ENCODE measurements around the gene PLEKHA6.

The PLEKHA6 gene

DNA sequence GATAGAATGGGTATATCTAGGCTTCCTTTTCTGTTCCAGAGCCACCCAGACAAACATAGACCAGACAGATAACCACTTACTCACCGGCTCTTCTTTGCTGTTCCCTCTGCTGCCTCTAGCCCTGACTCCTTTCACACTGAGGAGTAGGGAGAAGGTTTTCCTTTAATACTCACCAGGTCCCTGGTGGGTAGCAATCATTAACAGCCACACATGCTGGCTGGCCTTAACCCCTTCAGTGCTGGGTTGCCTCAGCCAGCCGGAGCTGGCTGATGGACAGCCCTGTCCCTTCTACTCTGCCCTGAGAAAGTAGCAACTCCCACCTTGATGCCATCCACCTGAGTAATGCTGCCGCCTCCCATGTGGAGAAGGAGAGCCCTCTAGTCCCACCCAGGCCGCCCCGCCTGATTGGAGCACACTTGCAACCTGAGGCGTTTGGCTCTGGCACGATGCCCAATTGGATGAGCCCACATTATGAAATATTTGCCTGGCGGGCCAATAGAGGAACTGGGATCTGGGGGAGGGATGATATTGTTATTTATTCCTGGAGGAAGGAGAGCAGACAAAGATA is 71.6 kb downstream of the PLEKHA6 start:
- H3K9ac ChIP-seq (ENCODE audit: low read depth, low read length) = peak overlapping the region; percentile 40; the same call in 1 of the 2 replicates
- no peaks in the 10 kb centered on the region for H3K9me3 ChIP-seq (ENCODE audit: insufficient read depth, low read depth, low read length)
- H3K27ac ChIP-seq (ENCODE audit: low read length) = no peak overlapping the region
- no peaks in the 10 kb centered on the region for H3K27me3 ChIP-seq (ENCODE audit: insufficient read depth, low read length)
- H3K4me1 ChIP-seq (ENCODE audit: insufficient read depth, low read length) = peaks cover 22% of the 10 kb centered on the region; the same call in 1 of the 2 replicates
- peak overlapping the region; percentile 59; the same call in 1 of the 2 replicates for H3K4me3 ChIP-seq (ENCODE audit: low read length)
- H3K36me3 ChIP-seq (ENCODE audit: insufficient read depth, low read depth, low read length) = no peaks in the 10 kb centered on the region

DNA sequence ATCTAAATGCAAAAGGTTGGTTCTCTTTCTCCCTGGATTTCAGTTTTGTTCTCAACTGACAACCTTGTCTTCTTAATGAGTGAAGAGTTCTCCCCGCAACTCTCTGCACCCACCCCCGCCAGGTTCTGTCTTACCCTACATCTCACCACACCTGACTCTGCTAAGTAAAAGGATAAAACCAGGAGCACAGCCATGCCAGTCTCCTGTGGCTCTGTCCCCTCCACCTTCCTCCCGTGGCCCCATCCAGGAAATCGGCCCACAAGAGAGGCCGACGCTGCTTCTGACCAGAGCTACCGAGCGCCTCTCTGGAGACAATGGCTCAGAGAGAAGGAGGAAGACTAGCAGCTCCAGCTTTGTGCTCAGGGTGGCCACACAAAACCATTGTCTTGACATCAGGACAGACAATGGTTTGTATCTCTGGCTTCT is 72.2 kb downstream of the PLEKHA6 start:
- no peaks in the 10 kb centered on the region for H3K9me3 ChIP-seq (ENCODE audit: insufficient read depth, low read depth, low read length)
- no peaks in the 10 kb centered on the region for H3K27me3 ChIP-seq (ENCODE audit: insufficient read depth, low read length)
- H3K4me1 ChIP-seq (ENCODE audit: insufficient read depth, low read length) = peaks cover 22% of the 10 kb centered on the region; the same call in 1 of the 2 replicates
- H3K4me3 ChIP-seq (ENCODE audit: low read length) = peak overlapping the region; percentile 59; the same call in 1 of the 2 replicates
- H3K36me3 ChIP-seq (ENCODE audit: insufficient read depth, low read depth, low read length) = no peaks in the 10 kb centered on the region
- peak overlapping the region; percentile 40; the same call in 1 of the 2 replicates for H3K9ac ChIP-seq (ENCODE audit: low read depth, low read length)
- no peak overlapping the region for H3K27ac ChIP-seq (ENCODE audit: low read length)

DNA sequence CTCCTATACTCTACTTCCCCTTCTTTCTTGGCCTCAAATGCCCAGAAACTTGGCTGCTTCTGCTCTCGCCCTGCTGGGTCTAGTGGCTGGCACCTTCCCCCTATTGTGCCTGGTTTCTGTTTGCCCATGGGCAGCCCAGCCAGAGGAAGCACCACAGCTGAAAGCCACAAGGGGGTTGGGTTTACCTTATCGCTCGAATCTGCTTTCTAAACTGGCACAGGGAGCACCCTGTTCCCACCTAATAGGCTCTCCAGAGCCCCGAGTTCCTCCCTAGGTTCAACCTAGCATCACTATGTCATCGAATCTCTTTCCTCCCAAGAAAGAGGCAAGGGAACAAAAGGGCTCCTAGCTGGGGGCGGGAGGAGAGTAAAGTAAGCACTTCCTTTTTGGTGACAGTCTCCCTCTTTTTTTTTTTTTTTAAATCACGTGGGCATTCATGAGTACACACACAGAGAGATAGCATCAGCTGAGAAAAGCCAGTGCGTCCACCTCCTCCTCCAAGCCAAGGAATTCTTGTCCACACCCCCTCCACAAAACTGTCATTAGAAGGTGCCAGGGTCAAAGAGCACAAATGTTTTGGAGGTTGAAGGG is 72.8 kb downstream of the PLEKHA6 start:
- Histone ChIP-seq H3K9me3 (ENCODE audit: insufficient read depth, low read depth, low read length) (no peaks in the 10 kb centered on the region), H3K27ac (ENCODE audit: low read length) (no peak overlapping the region), H3K9ac (ENCODE audit: low read depth, low read length) (peak overlapping the region; percentile 40; the same call in 1 of the 2 replicates), H3K36me3 (ENCODE audit: insufficient read depth, low read depth, low read length) (no peaks in the 10 kb centered on the region), H3K4me1 (ENCODE audit: insufficient read depth, low read length) (peaks cover 22% of the 10 kb centered on the region; the same call in 1 of the 2 replicates), H3K4me3 (ENCODE audit: low read length) (peak overlapping the region; percentile 59; the same call in 1 of the 2 replicates), H3K27me3 (ENCODE audit: insufficient read depth, low read length) (no peaks in the 10 kb centered on the region)

DNA sequence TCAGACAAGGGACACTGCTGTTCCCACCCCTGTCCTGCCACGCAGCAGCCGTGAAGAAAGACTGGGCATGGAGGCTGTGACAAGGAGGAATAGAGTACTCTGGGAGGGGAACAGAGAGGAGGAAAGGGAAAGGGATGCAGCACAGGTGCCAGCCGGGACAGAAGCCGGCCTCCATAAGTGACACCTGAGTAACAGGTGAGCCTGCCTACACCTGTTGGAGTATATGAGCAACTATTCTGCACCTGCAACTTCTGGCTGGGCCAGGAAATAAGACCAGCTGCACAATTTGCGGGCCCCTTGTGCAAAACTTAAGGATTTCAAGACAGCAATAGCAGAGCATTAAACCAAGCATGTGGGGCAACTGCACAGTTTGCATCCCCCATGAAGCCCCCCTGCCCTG is 73.4 kb downstream of the PLEKHA6 start:
- H3K4me3 ChIP-seq (ENCODE audit: low read length) = no peak overlapping the region
- no peak overlapping the region for H3K27ac ChIP-seq (ENCODE audit: low read length)
- no peaks in the 10 kb centered on the region for H3K9me3 ChIP-seq (ENCODE audit: insufficient read depth, low read depth, low read length)
- no peaks in the 10 kb centered on the region for H3K36me3 ChIP-seq (ENCODE audit: insufficient read depth, low read depth, low read length)
- H3K9ac ChIP-seq (ENCODE audit: low read depth, low read length) = no peak overlapping the region
- peaks cover 22% of the 10 kb centered on the region; the same call in 1 of the 2 replicates for H3K4me1 ChIP-seq (ENCODE audit: insufficient read depth, low read length)
- no peaks in the 10 kb centered on the region for H3K27me3 ChIP-seq (ENCODE audit: insufficient read depth, low read length)

DNA sequence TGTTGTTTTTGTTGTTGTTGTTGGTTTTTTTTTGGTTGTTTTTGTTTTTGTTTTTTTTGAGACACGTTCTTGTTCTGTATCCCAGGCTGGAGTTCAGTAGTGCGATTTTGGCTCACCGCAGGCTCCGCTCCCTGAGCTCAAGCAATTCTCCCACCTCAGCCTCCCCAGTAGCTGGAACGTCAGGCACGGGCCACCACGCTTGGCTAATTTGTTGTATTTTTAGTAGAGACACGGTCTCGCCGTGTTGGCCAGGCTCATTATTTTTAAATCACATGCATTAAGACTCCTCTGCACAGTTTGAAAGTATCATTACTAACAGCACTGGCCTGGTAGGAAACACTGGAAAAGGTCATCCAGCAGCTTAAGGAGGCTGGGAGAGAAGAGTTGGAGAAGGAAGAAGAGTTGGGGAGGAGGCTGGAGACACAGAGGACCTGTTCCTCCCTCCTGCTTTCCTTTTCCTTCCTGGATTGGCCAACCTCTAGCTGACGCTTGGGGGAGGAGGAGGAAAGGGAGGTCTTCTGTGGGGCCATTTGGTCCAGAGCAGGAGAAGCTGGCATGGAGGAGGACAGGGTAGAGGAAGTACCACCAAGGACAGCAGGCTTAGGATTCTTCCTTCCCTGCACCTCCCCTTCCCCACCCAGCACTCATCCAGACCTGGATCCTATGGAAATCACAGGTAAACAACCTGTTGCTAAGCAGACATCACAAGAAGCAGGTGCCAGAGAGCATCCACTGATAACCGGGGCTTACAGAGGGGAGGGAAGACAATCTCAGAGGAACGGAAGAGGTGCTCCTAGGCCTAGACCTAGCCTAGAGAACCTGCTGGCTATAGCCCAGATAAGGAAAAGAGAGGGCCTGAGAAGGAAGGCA is 74.1 kb downstream of the PLEKHA6 start:
- Histone ChIP-seq H3K36me3 (ENCODE audit: insufficient read depth, low read depth, low read length) (no peaks in the 10 kb centered on the region), H3K9ac (ENCODE audit: low read depth, low read length) (no peak overlapping the region), H3K27me3 (ENCODE audit: insufficient read depth, low read length) (no peaks in the 10 kb centered on the region), H3K27ac (ENCODE audit: low read length) (no peak overlapping the region), H3K4me1 (ENCODE audit: insufficient read depth, low read length) (peaks cover 22% of the 10 kb centered on the region; the same call in 1 of the 2 replicates), H3K4me3 (ENCODE audit: low read length) (no peak overlapping the region), H3K9me3 (ENCODE audit: insufficient read depth, low read depth, low read length) (no peaks in the 10 kb centered on the region)

DNA sequence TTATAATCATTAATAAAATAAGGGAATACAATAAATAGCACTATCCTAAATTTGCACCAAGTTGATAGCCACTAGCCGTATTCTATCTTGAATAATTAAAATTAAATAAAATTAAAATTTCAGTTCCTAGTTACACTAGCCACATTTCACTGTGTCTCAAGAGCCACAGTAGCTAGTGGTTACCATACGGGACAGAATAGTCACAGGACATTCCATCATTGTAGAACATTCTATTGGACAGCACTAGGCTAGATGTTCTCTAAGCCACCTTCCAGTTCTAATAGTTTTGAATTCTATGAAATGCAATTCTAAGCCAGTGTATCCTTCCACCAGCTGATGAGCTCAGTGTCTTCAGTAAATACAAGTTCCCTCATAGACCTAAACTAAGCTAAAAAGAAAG is 74.8 kb downstream of the PLEKHA6 start:
- Histone ChIP-seq H3K36me3 (ENCODE audit: insufficient read depth, low read depth, low read length) (no peaks in the 10 kb centered on the region), H3K4me3 (ENCODE audit: low read length) (no peak overlapping the region), H3K27ac (ENCODE audit: low read length) (no peak overlapping the region), H3K4me1 (ENCODE audit: insufficient read depth, low read length) (peaks cover 22% of the 10 kb centered on the region; the same call in 1 of the 2 replicates), H3K9ac (ENCODE audit: low read depth, low read length) (no peak overlapping the region), H3K27me3 (ENCODE audit: insufficient read depth, low read length) (no peaks in the 10 kb centered on the region), H3K9me3 (ENCODE audit: insufficient read depth, low read depth, low read length) (no peaks in the 10 kb centered on the region)

DNA sequence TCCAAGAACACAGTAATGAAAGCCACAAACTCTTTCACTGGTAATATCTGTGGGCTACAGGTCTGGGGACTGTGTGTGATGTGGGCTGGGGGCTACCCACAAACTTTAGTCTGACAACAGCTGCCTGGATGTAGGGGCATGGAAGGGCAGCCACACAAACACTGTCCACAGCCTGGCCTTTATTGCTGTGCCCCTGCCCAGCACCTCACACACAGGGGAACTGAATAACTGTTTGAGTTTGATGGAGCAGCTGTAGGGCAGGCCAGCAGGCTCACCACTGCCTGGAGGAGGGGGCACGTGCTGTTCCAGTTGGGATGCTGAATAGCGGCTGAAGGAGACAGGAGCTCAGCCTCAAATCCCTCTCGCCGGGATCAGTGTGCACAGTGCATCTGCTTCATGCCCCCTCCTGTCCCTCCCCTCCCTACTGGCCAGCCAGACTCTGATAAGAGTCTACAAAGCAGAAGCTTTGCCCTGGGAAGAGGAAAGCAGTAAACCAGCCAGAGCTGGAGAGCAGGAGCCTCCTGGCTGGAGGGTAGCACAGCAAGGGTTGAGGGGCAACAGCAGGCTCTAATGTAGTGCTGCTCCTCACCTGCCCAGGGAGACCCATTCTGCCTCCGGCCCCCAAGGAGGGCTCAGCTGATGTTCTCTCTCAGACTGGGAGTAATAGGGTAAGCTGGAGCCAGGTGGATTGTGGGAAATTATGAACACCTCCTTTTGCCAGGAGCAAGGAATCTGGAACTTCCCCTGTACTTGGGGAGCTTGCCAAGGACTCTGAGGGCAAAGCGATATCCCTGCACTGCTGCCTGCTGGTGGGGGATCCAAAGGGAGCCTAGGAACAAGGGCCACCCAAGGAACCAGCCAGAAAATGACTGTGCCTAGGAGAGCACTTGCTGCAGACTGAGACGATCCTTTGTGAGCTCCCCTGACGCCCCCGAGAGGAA is 75.7 kb downstream of the PLEKHA6 start:
- no peak overlapping the region for H3K4me3 ChIP-seq (ENCODE audit: low read length)
- H3K4me1 ChIP-seq (ENCODE audit: insufficient read depth, low read length) = peaks cover 25% of the 10 kb centered on the region; the same call in 1 of the 2 replicates
- no peaks in the 10 kb centered on the region for H3K36me3 ChIP-seq (ENCODE audit: insufficient read depth, low read depth, low read length)
- no peaks in the 10 kb centered on the region for H3K27me3 ChIP-seq (ENCODE audit: insufficient read depth, low read length)
- H3K27ac ChIP-seq (ENCODE audit: low read length) = no peak overlapping the region
- H3K9ac ChIP-seq (ENCODE audit: low read depth, low read length) = no peak overlapping the region
- no peaks in the 10 kb centered on the region for H3K9me3 ChIP-seq (ENCODE audit: insufficient read depth, low read depth, low read length)

DNA sequence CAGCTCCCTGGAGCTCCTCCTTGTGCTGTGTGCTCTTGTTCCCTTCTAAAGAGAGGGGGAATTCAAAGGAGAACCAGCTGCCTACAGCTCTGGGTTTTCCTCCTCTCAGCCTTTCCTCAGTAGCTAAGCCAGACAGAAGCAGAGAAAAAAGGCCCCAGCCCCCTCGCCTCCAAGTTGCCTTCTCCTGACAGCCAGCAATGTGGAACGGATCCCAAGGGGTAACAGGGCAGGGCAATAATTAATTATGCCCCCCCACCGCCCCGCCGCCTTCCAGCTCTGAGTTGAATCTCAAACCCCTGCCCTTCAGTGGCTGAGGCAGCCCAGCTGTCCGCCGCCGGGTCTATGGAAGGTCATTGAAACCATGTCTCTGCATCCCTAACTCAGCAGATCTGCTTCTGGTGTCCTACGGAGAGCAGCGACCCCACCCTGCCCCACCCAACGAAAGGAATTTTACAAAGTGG is 76.9 kb downstream of the PLEKHA6 start:
- H3K27ac ChIP-seq (ENCODE audit: low read length) = no peak overlapping the region
- H3K36me3 ChIP-seq (ENCODE audit: insufficient read depth, low read depth, low read length) = no peaks in the 10 kb centered on the region
- no peaks in the 10 kb centered on the region for H3K27me3 ChIP-seq (ENCODE audit: insufficient read depth, low read length)
- no peak overlapping the region for H3K4me3 ChIP-seq (ENCODE audit: low read length)
- H3K9me3 ChIP-seq (ENCODE audit: insufficient read depth, low read depth, low read length) = no peaks in the 10 kb centered on the region
- H3K4me1 ChIP-seq (ENCODE audit: insufficient read depth, low read length) = peaks cover 16% of the 10 kb centered on the region; the same call in 1 of the 2 replicates
- H3K9ac ChIP-seq (ENCODE audit: low read depth, low read length) = no peak overlapping the region

DNA sequence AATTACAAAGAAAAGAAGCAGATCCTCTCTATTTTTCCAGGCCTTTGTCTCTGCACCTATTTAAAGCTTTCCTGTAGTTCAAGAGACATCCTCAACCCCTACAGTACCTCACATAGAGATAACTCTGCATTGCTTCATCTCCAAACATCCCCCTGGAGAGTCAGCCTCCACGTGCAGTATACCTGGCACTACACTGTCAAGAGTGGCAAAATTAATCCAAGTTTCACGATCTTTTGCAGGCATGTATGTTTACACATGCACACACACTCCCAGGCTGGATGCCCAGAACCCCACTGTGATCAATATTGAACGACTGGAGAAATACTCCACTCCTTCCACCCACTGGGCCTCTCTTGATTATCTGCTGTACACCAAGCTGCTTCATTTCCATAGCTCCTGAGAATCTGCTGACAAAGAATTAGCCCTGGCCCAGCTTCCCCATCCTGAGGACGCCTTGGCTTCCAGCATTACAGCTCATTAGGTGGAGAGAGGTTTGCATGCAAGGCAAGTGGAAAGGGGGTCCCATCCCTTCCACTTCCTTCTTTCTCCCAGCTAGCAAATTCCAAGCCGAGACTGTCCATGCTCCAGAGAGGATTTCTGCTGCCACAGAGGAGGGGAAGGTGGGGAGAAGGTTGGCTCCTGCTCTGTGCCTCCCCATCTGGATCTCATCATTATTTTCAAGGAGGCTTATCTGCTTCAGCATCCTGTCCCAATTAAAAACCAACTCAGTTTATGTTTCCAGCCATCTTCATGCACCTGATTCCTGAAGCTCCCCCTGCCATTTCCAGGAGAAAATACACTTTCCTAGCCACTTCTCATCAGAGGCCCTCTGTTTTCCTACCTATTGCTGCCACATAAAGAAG is 79.4 kb downstream of the PLEKHA6 start:
- no peak overlapping the region for H3K9ac ChIP-seq (ENCODE audit: low read depth, low read length)
- no peaks in the 10 kb centered on the region for H3K27me3 ChIP-seq (ENCODE audit: insufficient read depth, low read length)
- H3K27ac ChIP-seq (ENCODE audit: low read length) = no peak overlapping the region

DNA sequence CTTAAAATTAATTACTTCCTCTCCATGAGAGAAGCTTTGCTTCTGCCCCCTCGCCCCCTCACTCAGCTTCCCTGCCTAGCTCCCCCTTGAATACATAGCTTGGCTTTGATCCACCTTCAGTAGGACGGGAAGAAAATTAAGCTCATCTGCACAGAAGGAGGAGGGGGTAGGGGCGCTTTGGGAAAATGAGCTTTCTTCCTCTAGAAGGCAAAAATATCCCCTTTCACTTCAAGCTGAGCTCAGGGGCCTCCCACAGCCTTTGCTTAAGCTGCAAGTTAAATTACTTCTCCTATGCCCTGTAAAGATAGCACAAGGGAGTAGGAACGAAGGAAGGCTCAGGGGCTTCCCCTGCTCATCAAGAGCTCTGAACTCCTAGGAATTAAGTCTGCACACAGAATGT is 80.8 kb downstream of the PLEKHA6 start:
- no peak overlapping the region for H3K9ac ChIP-seq (ENCODE audit: low read depth, low read length)
- peaks cover 10% of the 10 kb centered on the region; the same call in 1 of the 2 replicates for H3K36me3 ChIP-seq (ENCODE audit: insufficient read depth, low read depth, low read length)
- H3K4me3 ChIP-seq (ENCODE audit: low read length) = no peak overlapping the region
- H3K9me3 ChIP-seq (ENCODE audit: insufficient read depth, low read depth, low read length) = no peaks in the 10 kb centered on the region
- no peak overlapping the region for H3K27ac ChIP-seq (ENCODE audit: low read length)
- H3K4me1 ChIP-seq (ENCODE audit: insufficient read depth, low read length) = peaks cover 6% of the 10 kb centered on the region; the same call in 1 of the 2 replicates
- H3K27me3 ChIP-seq (ENCODE audit: insufficient read depth, low read length) = no peaks in the 10 kb centered on the region

More for the DNA sequence above, 79.4 kb downstream of the PLEKHA6 start:
- H3K9me3 ChIP-seq (ENCODE audit: insufficient read depth, low read depth, low read length) = no peaks in the 10 kb centered on the region
- peaks cover 6% of the 10 kb centered on the region; the same call in 1 of the 2 replicates for H3K4me1 ChIP-seq (ENCODE audit: insufficient read depth, low read length)
- H3K36me3 ChIP-seq (ENCODE audit: insufficient read depth, low read depth, low read length) = 0 out of 2 replicates have a peak, but pooled peaks cover 4% of the 10 kb centered on the region
- no peak overlapping the region for H3K4me3 ChIP-seq (ENCODE audit: low read length)
